ENCODE results near the gene TBC1D16.

TBC1D16 gene

DNA sequence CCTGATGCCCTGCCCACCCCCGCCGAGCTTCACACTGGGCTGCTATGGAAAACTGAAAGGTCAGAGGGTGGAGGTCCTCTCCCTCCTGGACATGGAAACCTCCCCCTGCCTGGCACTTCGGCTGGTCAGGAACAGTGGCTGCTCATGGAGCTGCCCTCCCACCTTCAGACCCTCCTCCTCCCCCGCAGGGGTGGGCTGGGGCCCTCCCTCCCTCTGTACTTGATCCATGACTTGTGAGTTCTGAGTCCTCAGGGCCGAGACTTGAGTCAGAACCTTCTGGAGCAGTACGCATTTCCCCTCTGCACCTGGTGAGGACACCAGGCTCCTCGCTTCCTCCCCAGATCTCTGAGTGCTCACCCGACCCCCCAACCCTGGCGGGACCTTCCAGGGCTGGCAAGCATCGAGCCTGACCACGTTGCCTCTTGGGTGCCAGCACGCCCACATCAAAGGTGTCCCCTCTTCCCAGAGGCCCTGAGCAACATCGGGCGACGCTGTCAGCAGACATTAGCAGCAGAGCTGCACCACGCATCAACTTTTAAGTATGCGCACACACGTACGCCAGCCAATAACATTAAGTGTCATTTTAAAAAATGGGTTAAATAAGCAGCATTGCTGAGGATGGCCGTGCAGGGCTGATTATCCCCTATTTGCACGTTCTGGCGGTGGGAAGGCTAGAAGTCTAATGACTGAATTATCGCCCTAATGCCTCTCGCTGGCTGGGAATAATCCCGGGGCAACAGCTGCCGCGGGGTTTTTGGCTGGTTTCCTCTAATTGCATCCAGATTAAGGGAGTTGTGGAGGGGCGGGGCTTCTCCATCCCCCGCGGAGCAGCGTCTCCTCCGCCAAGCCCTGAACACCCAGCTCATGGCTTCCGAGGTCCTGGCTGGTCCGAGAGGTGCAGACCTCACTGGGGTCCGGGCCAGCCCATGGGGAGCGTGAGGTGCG lies 98.0 kb downstream of the TBC1D16 start:
- in situ Hi-C loops (cut with HindIII; ENCODE audit: low sequenced_read_pairs), result no loop called here
- H3K4me3 ChIP-seq (ENCODE audit: low read depth, low read length), result no peak overlapping the region
- no peak for DNase-seq (ENCODE audit: low read depth, low spot score)
- TF ChIP-seq, protein P1, sequence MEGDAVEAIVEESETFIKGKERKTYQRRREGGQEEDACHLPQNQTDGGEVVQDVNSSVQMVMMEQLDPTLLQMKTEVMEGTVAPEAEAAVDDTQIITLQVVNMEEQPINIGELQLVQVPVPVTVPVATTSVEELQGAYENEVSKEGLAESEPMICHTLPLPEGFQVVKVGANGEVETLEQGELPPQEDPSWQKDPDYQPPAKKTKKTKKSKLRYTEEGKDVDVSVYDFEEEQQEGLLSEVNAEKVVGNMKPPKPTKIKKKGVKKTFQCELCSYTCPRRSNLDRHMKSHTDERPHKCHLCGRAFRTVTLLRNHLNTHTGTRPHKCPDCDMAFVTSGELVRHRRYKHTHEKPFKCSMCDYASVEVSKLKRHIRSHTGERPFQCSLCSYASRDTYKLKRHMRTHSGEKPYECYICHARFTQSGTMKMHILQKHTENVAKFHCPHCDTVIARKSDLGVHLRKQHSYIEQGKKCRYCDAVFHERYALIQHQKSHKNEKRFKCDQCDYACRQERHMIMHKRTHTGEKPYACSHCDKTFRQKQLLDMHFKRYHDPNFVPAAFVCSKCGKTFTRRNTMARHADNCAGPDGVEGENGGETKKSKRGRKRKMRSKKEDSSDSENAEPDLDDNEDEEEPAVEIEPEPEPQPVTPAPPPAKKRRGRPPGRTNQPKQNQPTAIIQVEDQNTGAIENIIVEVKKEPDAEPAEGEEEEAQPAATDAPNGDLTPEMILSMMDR (IDR thresholded peaks at IDR 0.05; ENCODE audit: low read depth, low read length), result no peak

DNA sequence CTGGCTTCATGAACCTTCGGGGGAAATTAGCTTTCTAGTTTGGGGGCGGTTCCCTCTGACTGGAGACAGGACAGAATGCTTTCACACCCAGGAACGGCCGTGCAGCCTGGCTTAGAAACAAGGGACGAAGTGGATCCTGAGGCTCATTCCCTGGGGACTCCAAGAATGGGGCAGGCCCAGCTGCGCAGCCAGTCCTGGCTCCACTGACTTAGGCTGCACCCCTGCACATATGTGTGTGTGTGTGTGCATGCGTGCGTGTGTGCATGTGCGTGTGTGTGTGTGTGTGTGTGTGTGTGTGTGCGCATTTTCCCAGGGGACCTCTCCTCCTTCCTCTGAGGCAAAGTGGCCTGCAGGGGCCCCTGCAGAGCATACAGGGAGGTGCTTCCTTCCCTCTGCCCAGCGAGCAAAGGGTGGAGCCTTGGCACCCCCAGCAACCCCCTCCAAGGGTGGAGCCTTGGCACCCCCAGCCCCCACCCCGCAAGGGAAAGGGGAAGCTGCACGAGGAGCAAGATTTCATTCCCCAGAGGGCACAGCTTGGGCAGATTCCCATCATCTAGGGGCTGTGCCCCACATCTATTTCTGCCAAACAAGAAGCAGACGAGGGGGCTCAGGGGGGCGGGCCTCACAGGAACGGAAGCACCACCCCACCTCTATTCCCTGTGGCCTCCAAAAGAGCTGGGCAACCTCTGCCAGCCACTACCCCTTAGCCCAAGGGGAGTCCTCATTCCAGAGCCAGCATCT lies 98.9 kb downstream of the TBC1D16 start:
- DNase-seq (ENCODE audit: low read depth, low spot score), result no peak
- in situ Hi-C loops (cut with HindIII; ENCODE audit: low sequenced_read_pairs), result no loop called here

DNA sequence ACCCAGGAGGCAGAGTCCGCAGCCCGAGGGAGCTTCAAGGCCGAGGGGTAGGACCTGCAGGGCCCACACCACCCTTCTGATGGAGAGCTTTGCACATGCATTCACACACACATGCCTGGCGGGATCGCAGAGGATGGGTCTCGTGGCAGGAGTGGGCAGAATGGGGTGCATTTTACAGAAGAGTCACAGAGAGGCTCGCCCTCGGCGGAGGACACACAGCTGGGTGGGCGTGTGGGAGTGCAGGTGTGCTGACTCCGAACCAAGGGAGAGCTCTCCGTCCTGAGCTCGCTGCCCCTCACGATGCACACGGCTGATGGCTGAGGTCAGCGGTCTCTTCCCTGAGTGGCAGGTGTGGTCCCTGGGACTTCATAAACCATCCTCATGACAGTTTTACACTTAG lies 99.6 kb downstream of the TBC1D16 start:
- DNase-seq (ENCODE audit: low read depth, low spot score), result no peak
- TF ChIP-seq, protein P1 (IDR thresholded peaks at IDR 0.05; ENCODE audit: low read depth, low read length), result no peak
- H3K4me3 ChIP-seq (ENCODE audit: low read depth, low read length), result no peak overlapping the region
- in situ Hi-C loops (cut with HindIII; ENCODE audit: low sequenced_read_pairs), result no loop called here

More for the DNA sequence above, 98.9 kb downstream of the TBC1D16 start:
- no peak overlapping the region for H3K4me3 ChIP-seq (ENCODE audit: low read depth, low read length)
- TF ChIP-seq, protein P1 (IDR thresholded peaks at IDR 0.05; ENCODE audit: low read depth, low read length), result no peak

DNA sequence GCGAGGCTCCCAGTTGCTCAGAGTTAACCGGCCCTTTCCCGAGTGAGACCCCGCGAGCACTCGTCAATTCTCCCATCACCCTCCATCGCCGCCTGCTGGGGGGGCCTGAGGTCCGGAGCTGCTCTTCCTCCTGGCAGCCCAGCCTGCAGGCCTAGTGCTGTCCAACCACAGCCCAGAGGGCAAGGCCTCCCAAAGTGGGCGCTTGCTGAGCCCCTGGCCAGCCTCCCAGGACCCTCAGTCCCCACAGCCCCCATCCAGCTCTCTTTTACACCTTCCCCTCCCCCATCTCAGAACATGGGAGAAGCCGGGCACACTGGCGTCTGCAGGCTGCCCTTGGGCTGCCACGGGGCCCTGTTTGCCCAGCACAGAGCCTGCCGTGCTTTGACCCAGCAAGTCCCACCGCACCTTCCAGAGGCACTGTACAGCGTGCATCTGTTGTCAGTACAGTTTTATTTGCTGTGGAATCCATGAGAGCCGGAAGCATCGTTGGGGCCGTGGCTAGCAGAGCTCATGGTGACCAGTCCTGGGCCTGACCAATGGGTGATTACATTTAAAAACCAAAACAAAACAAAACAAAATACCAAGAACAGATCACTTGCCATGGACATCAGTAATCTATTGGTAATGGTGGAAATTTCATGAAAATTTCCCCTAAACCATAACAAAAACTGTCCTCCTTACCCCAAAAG lies 100.3 kb downstream of the TBC1D16 start:
- TF ChIP-seq, protein P1 (IDR thresholded peaks at IDR 0.05; ENCODE audit: low read depth, low read length), result no peak
- no peak for DNase-seq (ENCODE audit: low read depth, low spot score)

DNA sequence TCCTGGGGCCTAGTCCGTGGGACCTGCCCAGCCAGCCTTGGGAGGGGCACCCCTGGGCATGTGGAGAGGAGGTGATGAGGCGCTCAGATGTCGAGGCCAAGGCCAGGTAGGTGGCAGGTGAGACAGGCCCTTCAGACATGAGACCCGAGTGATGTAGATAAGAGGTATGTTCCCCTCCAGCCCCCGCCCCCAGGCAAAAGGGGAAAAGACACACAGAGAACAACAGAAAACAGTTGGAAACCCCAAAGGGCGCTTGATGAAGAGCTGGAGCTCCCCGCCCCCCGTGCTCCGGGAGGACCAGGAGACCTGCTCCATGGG lies 101.1 kb downstream of the TBC1D16 start:
- TF ChIP-seq, protein P1 (IDR thresholded peaks at IDR 0.05; ENCODE audit: low read depth, low read length), result no peak
- H3K4me3 ChIP-seq (ENCODE audit: low read depth, low read length), result no peak overlapping the region
- in situ Hi-C loops (cut with HindIII; ENCODE audit: low sequenced_read_pairs), result no loop called here
- DNase-seq (ENCODE audit: low read depth, low spot score), result no peak

More for the DNA sequence above, 100.3 kb downstream of the TBC1D16 start:
- in situ Hi-C loops (cut with HindIII; ENCODE audit: low sequenced_read_pairs), result no loop called here
- H3K4me3 ChIP-seq (ENCODE audit: low read depth, low read length), result no peak overlapping the region

DNA sequence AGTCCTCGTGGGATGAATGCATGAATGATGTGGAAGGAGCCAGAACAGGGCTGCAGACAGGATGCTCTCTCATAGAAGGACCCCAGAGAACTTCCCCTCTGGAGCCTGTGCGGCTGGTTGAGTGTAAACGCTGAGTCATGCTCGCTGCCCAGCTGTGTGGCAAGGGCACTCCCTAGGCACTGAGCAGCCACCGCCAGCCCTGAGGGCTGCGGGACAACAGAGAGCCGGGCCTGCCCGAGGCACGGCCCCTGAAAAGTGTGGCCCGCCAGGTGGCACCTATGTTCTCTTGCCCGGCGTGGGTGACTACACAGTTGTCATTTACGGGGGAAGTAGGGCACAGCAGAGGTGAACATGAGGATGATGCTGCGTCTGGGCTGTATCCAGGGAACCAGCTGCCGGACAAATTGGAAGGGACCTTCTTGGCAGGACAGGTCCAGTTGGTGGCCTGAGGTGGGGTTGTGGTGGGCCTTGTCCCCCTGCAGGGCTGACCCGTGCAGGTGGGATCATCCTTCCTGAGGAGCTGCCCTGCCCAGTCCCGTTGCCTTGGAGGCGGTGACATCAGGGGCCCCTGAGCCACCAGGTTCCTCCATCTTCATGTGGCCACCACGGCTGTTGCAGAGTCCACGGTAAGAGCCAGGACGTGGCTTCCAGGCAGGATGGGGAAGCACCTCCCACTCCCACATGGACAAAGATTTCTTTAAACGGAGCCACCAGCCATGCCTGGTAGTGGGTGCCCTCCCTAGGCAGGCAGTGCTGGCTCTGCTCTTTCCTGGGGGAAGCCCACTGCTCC lies 101.6 kb downstream of the TBC1D16 start:
- no peak for DNase-seq (ENCODE audit: low read depth, low spot score)
- no peak overlapping the region for H3K4me3 ChIP-seq (ENCODE audit: low read depth, low read length)
- in situ Hi-C loops (cut with HindIII; ENCODE audit: low sequenced_read_pairs), result no loop called here
- TF ChIP-seq, protein P1 (IDR thresholded peaks at IDR 0.05; ENCODE audit: low read depth, low read length), result no peak
